ENCODE data around the gene IER5.
A peak's percentile ranks its signal among the peaks of the same experiment; 100 is the strongest.
"Not testable (repeated sequence)": the region's sequence is repeated elsewhere in the genome, so short reads cannot be mapped to it uniquely, and the experiment has no call there.

Gene IER5

DNA sequence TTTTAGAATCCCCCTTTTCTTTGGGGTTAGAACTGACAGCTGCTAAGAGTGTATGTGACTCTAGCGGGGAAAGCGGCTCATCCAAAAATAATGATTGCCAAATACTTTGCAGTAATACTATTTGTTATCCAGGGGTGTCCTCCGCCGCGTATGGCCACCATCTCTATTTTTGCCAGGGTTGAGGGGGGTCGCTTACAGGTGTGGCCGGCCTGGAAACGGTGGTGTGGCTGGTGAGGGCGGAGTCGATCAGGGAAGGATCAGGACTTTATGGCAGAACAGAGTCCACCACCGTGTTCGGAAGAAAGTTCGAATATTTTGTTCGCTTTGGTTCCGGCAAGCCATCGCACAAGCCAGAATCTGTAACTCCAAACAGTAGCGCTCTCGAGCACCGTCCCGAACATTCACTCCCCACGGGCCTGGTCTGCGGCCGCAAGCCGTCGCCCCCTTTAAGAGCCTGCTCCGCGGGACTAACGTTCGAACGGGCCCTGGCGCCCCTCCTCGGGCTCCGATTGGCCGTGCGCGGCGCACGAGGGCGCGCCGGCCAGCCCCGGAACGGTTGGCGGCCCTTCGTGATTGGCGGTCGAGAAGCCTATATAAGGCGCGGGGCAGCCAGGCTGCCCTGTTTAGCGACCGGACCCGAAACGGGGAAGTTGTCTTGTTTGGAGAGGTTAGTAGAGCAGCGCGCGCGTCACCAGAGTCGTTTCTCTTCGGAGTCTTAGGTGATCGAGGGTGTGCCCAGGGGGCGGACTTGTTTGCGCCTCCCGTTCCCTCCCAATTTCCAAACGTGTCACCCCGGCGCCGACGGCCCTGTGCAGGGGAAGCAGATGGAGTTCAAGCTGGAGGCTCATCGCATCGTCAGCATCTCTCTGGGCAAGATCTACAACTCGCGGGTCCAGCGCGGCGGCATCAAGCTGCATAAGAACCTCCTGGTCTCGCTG lies at the start of gene IER5:
Gene IER5 (plus strand): TSS at position 622 of the 938 bp plus-strand sequence. CDS start 203 bp downstream, at position 825.
- H3K4me3 ChIP-seq, result peak within 1 kb of the TSS; percentile 89 to 90
- intact Hi-C loops (cut with DNase I; ENCODE audit: low total_unique reads), result loop anchor here (5.0 kb wide), 2 partner anchors 54 to 56 kb away; partner anchors contain the start of gene MR1
- TF ChIP-seq, protein P1, sequence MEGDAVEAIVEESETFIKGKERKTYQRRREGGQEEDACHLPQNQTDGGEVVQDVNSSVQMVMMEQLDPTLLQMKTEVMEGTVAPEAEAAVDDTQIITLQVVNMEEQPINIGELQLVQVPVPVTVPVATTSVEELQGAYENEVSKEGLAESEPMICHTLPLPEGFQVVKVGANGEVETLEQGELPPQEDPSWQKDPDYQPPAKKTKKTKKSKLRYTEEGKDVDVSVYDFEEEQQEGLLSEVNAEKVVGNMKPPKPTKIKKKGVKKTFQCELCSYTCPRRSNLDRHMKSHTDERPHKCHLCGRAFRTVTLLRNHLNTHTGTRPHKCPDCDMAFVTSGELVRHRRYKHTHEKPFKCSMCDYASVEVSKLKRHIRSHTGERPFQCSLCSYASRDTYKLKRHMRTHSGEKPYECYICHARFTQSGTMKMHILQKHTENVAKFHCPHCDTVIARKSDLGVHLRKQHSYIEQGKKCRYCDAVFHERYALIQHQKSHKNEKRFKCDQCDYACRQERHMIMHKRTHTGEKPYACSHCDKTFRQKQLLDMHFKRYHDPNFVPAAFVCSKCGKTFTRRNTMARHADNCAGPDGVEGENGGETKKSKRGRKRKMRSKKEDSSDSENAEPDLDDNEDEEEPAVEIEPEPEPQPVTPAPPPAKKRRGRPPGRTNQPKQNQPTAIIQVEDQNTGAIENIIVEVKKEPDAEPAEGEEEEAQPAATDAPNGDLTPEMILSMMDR (IDR thresholded peaks at IDR 0.05), result peak in 1 of 2 experiments; percentile 16
- H3K9me3 ChIP-seq, result no peaks in the 10 kb centered on the region
- peaks cover 0 to 40% (median 15%) of the 10 kb centered on the region in 4 donors for H3K4me1 ChIP-seq
- peak; percentile 97 to 98 for DNase-seq
- H3K36me3 ChIP-seq, result no peaks in the 10 kb centered on the region
- H3K27me3 ChIP-seq, result no peaks in the 10 kb centered on the region
- H3K27ac ChIP-seq, result peak within 1 kb of the TSS; percentile 88 to 93

DNA sequence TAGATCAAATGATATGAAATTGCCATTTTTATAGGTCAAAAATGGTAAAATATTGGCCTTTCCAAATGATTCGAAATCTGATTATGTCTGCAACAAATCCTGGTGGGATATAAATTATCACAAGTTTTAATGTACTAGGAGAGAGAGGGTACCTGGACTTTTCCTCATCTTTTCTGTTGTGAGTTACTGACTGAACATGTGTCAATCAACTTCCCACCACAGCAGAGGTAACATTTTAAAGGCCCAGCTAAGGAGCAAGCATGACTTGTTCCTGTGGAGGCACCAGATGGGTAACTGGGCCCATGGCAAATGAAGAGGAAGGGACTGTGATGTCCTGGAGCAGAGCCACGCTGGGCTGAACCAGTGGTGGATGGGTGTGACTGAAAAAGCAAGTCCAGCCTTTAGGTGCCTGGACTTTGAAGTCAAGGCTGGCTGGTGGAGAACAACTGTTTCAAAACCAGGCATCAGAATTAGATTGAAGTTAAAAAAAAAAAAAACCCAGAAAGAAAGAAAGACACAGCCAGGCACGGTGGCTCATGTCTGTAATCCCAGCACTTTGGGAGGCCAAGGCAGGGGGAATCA lies 48.1 kb upstream of the IER5 start:
- no peaks in the 10 kb centered on the region for H3K9me3 ChIP-seq
- H3K27me3 ChIP-seq, result no peaks in the 10 kb centered on the region
- peak overlapping the region in 1 of 2 donors; percentile 56 for H3K27ac ChIP-seq
- no peak overlapping the region for H3K4me3 ChIP-seq
- DNase-seq, result peak in 1 of 2 donors; percentile 27
- H3K36me3 ChIP-seq, result peaks cover 0 to 15% (median 0%) of the 10 kb centered on the region in 3 donors
- TF ChIP-seq, protein P1 (IDR thresholded peaks at IDR 0.05), result no peak
- peaks cover 0 to 54% (median 33%) of the 10 kb centered on the region in 4 donors for H3K4me1 ChIP-seq
- intact Hi-C loops (cut with DNase I; ENCODE audit: low total_unique reads), result no loop called here

DNA sequence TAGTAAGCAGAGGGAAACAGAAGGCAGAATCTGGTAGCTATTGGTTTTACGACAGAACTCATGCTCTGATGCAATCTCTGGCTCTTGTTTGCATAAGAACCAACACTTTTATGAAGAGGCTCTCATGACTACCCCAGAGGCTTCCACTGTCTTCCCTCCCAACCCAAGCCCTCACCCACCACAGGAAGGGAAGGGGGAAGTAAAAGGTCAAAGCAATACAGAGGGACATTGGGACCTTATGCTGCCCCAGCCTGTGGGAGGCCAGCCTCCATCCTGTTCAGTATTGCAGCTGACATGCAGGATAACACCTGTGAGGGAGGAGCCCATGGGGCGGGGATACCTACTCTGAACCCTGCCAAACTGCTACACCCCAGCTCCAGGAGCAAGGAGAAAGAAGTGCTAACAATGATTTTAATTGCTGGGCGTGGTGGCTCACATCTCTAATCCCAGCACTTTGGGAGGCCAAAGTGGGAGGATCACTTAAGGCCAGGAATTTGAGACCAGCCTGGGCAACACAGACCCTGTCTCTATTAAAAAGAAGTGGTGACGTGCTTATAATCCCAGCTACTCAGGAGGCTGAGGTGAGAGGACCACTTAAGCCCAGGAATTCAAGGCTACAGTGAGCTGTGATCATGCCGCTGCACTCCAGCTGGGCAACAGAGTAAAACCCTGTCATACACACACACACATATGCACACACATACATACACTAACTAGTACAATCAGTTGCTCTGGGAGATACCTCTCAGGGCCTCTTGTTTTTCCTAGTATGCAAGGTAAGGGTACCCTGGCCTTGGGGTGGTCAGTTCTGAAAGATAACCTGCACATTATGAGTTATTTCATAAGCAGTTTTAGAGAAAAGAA lies 45.2 kb upstream of the IER5 start:
- Histone ChIP-seq H3K27me3 (no peaks in the 10 kb centered on the region), H3K4me1 (peaks cover 0 to 38% (median 23%) of the 10 kb centered on the region in 4 donors), H3K27ac (no peak overlapping the region), H3K4me3 (no peak overlapping the region), H3K9me3 (no peaks in the 10 kb centered on the region), H3K36me3 (peaks cover 4 to 33% (median 5%) of the 10 kb centered on the region in 3 donors)
- TF ChIP-seq, protein P1 (IDR thresholded peaks at IDR 0.05), result no peak
- DNase-seq, result peak in 1 of 2 donors; percentile 26
- intact Hi-C loops (cut with DNase I; ENCODE audit: low total_unique reads), result no loop called here

DNA sequence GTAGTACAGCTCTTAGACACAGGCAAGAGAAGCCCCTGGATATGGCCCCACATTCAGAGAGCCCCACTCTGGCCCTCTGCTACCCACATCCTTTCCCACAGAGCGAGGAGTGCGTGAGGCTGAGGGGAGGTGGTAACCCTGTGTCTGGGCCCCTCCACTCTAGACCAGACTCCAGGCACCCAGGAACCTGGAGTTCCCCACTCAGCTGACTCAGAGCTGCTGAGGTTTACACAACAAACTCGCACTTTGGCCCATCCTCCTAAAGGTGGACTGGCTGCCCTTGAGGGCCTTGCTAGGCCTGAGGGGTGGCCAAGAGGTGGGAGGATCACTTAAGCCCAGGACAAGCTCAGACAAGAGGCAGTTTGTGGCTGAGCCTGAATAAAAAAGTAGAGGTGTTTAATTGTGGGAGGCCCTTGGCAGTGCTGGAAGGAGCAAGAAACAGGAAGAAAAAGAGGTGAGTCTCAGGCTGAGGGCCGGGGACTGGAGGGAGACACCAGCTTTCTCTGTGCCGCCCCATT lies 44.0 kb upstream of the IER5 start:
- H3K27ac ChIP-seq, result no peak overlapping the region
- intact Hi-C loops (cut with DNase I; ENCODE audit: low total_unique reads), result no loop called here

DNA sequence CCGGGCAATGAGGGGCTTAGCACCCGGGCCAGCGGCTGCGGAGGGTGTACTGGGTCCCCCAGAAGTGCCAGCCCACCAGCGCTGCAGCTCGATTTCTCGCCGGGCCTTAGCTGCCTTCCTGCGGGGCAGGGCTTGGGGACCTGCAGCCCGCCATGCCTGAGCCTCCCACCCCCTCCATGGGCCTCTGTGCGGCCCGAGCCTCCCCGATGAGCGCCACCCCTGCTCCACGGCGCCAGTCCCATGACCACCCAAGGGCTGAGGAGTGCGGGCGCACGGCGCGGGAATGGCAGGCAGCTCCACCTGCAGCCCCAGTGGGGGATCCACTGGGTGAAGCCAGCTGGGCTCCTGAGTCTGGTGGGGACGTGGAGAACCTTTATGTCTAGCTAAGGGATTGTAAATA lies 42.6 kb upstream of the IER5 start:
- intact Hi-C loops (cut with DNase I; ENCODE audit: low total_unique reads), result not testable (repeated sequence)

More for the DNA sequence above, 44.0 kb upstream of the IER5 start:
- H3K4me3 ChIP-seq, result no peak overlapping the region
- no peaks in the 10 kb centered on the region for H3K27me3 ChIP-seq
- TF ChIP-seq, protein P1 (IDR thresholded peaks at IDR 0.05), result no peak
- DNase-seq, result no peak
- H3K4me1 ChIP-seq, result peaks cover 0 to 38% (median 23%) of the 10 kb centered on the region in 4 donors
- H3K9me3 ChIP-seq, result no peaks in the 10 kb centered on the region
- H3K36me3 ChIP-seq, result peaks cover 4 to 39% (median 5%) of the 10 kb centered on the region in 3 donors

More for the DNA sequence above, 42.6 kb upstream of the IER5 start:
- not testable (repeated sequence) for H3K27ac ChIP-seq, H3K4me3 ChIP-seq, DNase-seq, H3K9me3 ChIP-seq, H3K27me3 ChIP-seq
- Histone ChIP-seq H3K36me3 (peaks cover 5 to 52% (median 10%) of the 10 kb centered on the region in 3 donors), H3K4me1 (peaks cover 0 to 31% (median 18%) of the 10 kb centered on the region in 4 donors)
